ENCODE measurements around the gene SNX25.
A peak's percentile ranks its signal among the peaks of the same experiment; 100 is the strongest.

Gene SNX25

GRCh38 chr4:185290656-185291055 is 81.3 kb downstream of the SNX25 start:
- no peaks in the 10 kb centered on the region for H3K4me1 ChIP-seq (ENCODE audit: control insufficient read depth, insufficient read depth, low read length, poor library complexity, severe bottlenecking)
- H3K9me3 ChIP-seq (ENCODE audit: control insufficient read depth, low read length), result no peaks in the 10 kb centered on the region
- H3K27ac ChIP-seq (ENCODE audit: insufficient read depth, low read length, poor library complexity, severe bottlenecking), result no peak overlapping the region
- peaks cover 16% of the 10 kb centered on the region for H3K36me3 ChIP-seq (ENCODE audit: control insufficient read depth, insufficient read depth, low read length)
- DNase-seq, result no peak
- no peak overlapping the region for H3K4me3 ChIP-seq (ENCODE audit: insufficient read depth, low read depth, low read length, poor library complexity, severe bottlenecking)
- H3K27me3 ChIP-seq (replicated peaks; ENCODE audit: control insufficient read depth, insufficient read depth, low read length, poor library complexity, severe bottlenecking), result no peaks in the 10 kb centered on the region

- peaks cover 16% of the 10 kb centered on the region for H3K36me3 ChIP-seq (ENCODE audit: control insufficient read depth, insufficient read depth, low read length)
- H3K9me3 ChIP-seq (ENCODE audit: control insufficient read depth, low read length), result no peaks in the 10 kb centered on the region
- no peaks in the 10 kb centered on the region for H3K27me3 ChIP-seq (replicated peaks; ENCODE audit: control insufficient read depth, insufficient read depth, low read length, poor library complexity, severe bottlenecking)
- H3K4me1 ChIP-seq (ENCODE audit: control insufficient read depth, insufficient read depth, low read length, poor library complexity, severe bottlenecking), result no peaks in the 10 kb centered on the region
- no peak overlapping the region for H3K27ac ChIP-seq (ENCODE audit: insufficient read depth, low read length, poor library complexity, severe bottlenecking)
- DNase-seq, result no peak
- H3K4me3 ChIP-seq (ENCODE audit: insufficient read depth, low read depth, low read length, poor library complexity, severe bottlenecking), result no peak overlapping the region
Measured at GRCh38 chr4:185293202-185293601, 83.8 kb downstream of the SNX25 start.

GRCh38 chr4:185296665-185297460 is 87.5 kb downstream of the SNX25 start:
- H3K4me1 ChIP-seq (ENCODE audit: control insufficient read depth, insufficient read depth, low read length, poor library complexity, severe bottlenecking), result no peaks in the 10 kb centered on the region
- no peak overlapping the region for H3K4me3 ChIP-seq (ENCODE audit: insufficient read depth, low read depth, low read length, poor library complexity, severe bottlenecking)
- no peaks in the 10 kb centered on the region for H3K27me3 ChIP-seq (replicated peaks; ENCODE audit: control insufficient read depth, insufficient read depth, low read length, poor library complexity, severe bottlenecking)
- DNase-seq, result no peak
- H3K27ac ChIP-seq (ENCODE audit: insufficient read depth, low read length, poor library complexity, severe bottlenecking), result no peak overlapping the region
- H3K36me3 ChIP-seq (ENCODE audit: control insufficient read depth, insufficient read depth, low read length), result peaks cover 13% of the 10 kb centered on the region
- no peaks in the 10 kb centered on the region for H3K9me3 ChIP-seq (ENCODE audit: control insufficient read depth, low read length)

GRCh38 chr4:185298728-185299430 is 89.5 kb downstream of the SNX25 start:
- no peak for DNase-seq
- Histone ChIP-seq H3K27me3 (replicated peaks; ENCODE audit: control insufficient read depth, insufficient read depth, low read length, poor library complexity, severe bottlenecking) (no peaks in the 10 kb centered on the region), H3K36me3 (ENCODE audit: control insufficient read depth, insufficient read depth, low read length) (peaks cover 5% of the 10 kb centered on the region), H3K9me3 (ENCODE audit: control insufficient read depth, low read length) (no peaks in the 10 kb centered on the region), H3K27ac (ENCODE audit: insufficient read depth, low read length, poor library complexity, severe bottlenecking) (no peak overlapping the region), H3K4me1 (ENCODE audit: control insufficient read depth, insufficient read depth, low read length, poor library complexity, severe bottlenecking) (no peaks in the 10 kb centered on the region), H3K4me3 (ENCODE audit: insufficient read depth, low read depth, low read length, poor library complexity, severe bottlenecking) (no peak overlapping the region)

GRCh38 chr4:185304541-185304940 is 95.1 kb downstream of the SNX25 start:
- H3K9me3 ChIP-seq (ENCODE audit: control insufficient read depth, low read length), result no peaks in the 10 kb centered on the region
- no peaks in the 10 kb centered on the region for H3K36me3 ChIP-seq (ENCODE audit: control insufficient read depth, insufficient read depth, low read length)
- DNase-seq, result no peak
- H3K4me1 ChIP-seq (ENCODE audit: control insufficient read depth, insufficient read depth, low read length, poor library complexity, severe bottlenecking), result no peaks in the 10 kb centered on the region
- no peak overlapping the region for H3K4me3 ChIP-seq (ENCODE audit: insufficient read depth, low read depth, low read length, poor library complexity, severe bottlenecking)
- H3K27ac ChIP-seq (ENCODE audit: insufficient read depth, low read length, poor library complexity, severe bottlenecking), result no peak overlapping the region
- no peaks in the 10 kb centered on the region for H3K27me3 ChIP-seq (replicated peaks; ENCODE audit: control insufficient read depth, insufficient read depth, low read length, poor library complexity, severe bottlenecking)

GRCh38 chr4:185304944-185305690 is 95.7 kb downstream of the SNX25 start:
- peak in 1 of 3 donors; percentile 3 for DNase-seq
- Histone ChIP-seq H3K27me3 (replicated peaks; ENCODE audit: control insufficient read depth, insufficient read depth, low read length, poor library complexity, severe bottlenecking) (no peaks in the 10 kb centered on the region), H3K9me3 (ENCODE audit: control insufficient read depth, low read length) (no peaks in the 10 kb centered on the region), H3K36me3 (ENCODE audit: control insufficient read depth, insufficient read depth, low read length) (no peaks in the 10 kb centered on the region), H3K4me1 (ENCODE audit: control insufficient read depth, insufficient read depth, low read length, poor library complexity, severe bottlenecking) (no peaks in the 10 kb centered on the region), H3K4me3 (ENCODE audit: insufficient read depth, low read depth, low read length, poor library complexity, severe bottlenecking) (no peak overlapping the region), H3K27ac (ENCODE audit: insufficient read depth, low read length, poor library complexity, severe bottlenecking) (no peak overlapping the region)

- no peaks in the 10 kb centered on the region for H3K27me3 ChIP-seq (replicated peaks; ENCODE audit: control insufficient read depth, insufficient read depth, low read length, poor library complexity, severe bottlenecking)
- no peaks in the 10 kb centered on the region for H3K9me3 ChIP-seq (ENCODE audit: control insufficient read depth, low read length)
- no peak overlapping the region for H3K27ac ChIP-seq (ENCODE audit: insufficient read depth, low read length, poor library complexity, severe bottlenecking)
- DNase-seq, result no peak
- H3K4me1 ChIP-seq (ENCODE audit: control insufficient read depth, insufficient read depth, low read length, poor library complexity, severe bottlenecking), result no peaks in the 10 kb centered on the region
- no peaks in the 10 kb centered on the region for H3K36me3 ChIP-seq (ENCODE audit: control insufficient read depth, insufficient read depth, low read length)
- no peak overlapping the region for H3K4me3 ChIP-seq (ENCODE audit: insufficient read depth, low read depth, low read length, poor library complexity, severe bottlenecking)
Measured at GRCh38 chr4:185305979-185306442, 96.6 kb downstream of the SNX25 start.

GRCh38 chr4:185307136-185307950 is 97.9 kb downstream of the SNX25 start:
- no peak overlapping the region for H3K27ac ChIP-seq (ENCODE audit: insufficient read depth, low read length, poor library complexity, severe bottlenecking)
- H3K4me1 ChIP-seq (ENCODE audit: control insufficient read depth, insufficient read depth, low read length, poor library complexity, severe bottlenecking), result no peaks in the 10 kb centered on the region
- no peak overlapping the region for H3K4me3 ChIP-seq (ENCODE audit: insufficient read depth, low read depth, low read length, poor library complexity, severe bottlenecking)
- peaks cover 9% of the 10 kb centered on the region for H3K36me3 ChIP-seq (ENCODE audit: control insufficient read depth, insufficient read depth, low read length)
- H3K9me3 ChIP-seq (ENCODE audit: control insufficient read depth, low read length), result no peaks in the 10 kb centered on the region
- H3K27me3 ChIP-seq (replicated peaks; ENCODE audit: control insufficient read depth, insufficient read depth, low read length, poor library complexity, severe bottlenecking), result no peaks in the 10 kb centered on the region
- no peak for DNase-seq

- no peak for DNase-seq
- Histone ChIP-seq H3K9me3 (ENCODE audit: control insufficient read depth, low read length) (no peaks in the 10 kb centered on the region), H3K36me3 (ENCODE audit: control insufficient read depth, insufficient read depth, low read length) (peaks cover 19% of the 10 kb centered on the region), H3K27me3 (replicated peaks; ENCODE audit: control insufficient read depth, insufficient read depth, low read length, poor library complexity, severe bottlenecking) (no peaks in the 10 kb centered on the region), H3K27ac (ENCODE audit: insufficient read depth, low read length, poor library complexity, severe bottlenecking) (no peak overlapping the region), H3K4me3 (ENCODE audit: insufficient read depth, low read depth, low read length, poor library complexity, severe bottlenecking) (no peak overlapping the region), H3K4me1 (ENCODE audit: control insufficient read depth, insufficient read depth, low read length, poor library complexity, severe bottlenecking) (no peaks in the 10 kb centered on the region)
Measured at GRCh38 chr4:185309770-185310169, 100.4 kb downstream of the SNX25 start.

Measured in effector memory CD4-positive, alpha-beta T cell (primary cell).